Measurements from ENCODE around the gene MICU2. TPM values are rescaled to one million over a fixed set of nuclear protein-coding genes. Genes with fewer than 3 reads are reported as not detected.

Gene MICU2
- total RNA-seq, 1 donor from 2014 or later = 41.6 TPM

DNA sequence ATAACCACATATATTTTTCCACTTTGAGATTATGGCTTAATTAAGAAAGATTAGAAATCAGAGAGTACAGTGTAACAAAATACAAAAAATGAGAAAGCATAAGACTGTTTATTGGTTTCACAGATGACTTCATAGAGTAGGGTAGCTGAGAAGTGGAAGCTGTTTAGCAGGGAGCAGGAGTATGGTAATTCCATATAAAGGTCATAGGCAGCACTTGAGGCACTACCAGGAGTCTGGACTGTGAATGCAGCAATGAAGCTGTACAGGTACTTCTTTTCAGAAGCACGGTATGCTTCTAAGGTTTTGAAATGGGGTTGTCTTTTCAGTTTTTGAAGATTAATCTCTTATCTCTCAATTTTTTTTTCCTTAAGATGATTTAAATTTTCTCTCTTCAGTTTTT lies 69.2 kb downstream of the MICU2 start:
- no peak for DNase-seq (ENCODE audit: low spot score in 2 of 2, unreplicated experiment in 2 of 2)
- TF ChIP-seq, protein P1, sequence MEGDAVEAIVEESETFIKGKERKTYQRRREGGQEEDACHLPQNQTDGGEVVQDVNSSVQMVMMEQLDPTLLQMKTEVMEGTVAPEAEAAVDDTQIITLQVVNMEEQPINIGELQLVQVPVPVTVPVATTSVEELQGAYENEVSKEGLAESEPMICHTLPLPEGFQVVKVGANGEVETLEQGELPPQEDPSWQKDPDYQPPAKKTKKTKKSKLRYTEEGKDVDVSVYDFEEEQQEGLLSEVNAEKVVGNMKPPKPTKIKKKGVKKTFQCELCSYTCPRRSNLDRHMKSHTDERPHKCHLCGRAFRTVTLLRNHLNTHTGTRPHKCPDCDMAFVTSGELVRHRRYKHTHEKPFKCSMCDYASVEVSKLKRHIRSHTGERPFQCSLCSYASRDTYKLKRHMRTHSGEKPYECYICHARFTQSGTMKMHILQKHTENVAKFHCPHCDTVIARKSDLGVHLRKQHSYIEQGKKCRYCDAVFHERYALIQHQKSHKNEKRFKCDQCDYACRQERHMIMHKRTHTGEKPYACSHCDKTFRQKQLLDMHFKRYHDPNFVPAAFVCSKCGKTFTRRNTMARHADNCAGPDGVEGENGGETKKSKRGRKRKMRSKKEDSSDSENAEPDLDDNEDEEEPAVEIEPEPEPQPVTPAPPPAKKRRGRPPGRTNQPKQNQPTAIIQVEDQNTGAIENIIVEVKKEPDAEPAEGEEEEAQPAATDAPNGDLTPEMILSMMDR (IDR thresholded peaks at IDR 0.05; ENCODE audit: unreplicated experiment) = no peak
- Mint-ChIP-seq H3K4me3 (no peak overlapping the region), H3K27me3 (ENCODE audit: low read depth) (no peaks in the 10 kb centered on the region), H3K27ac (no peak overlapping the region), H3K36me3 (peaks cover 17% of the 10 kb centered on the region), H3K4me1 (peaks cover 8% of the 10 kb centered on the region), H3K9me3 (no peaks in the 10 kb centered on the region)

DNA sequence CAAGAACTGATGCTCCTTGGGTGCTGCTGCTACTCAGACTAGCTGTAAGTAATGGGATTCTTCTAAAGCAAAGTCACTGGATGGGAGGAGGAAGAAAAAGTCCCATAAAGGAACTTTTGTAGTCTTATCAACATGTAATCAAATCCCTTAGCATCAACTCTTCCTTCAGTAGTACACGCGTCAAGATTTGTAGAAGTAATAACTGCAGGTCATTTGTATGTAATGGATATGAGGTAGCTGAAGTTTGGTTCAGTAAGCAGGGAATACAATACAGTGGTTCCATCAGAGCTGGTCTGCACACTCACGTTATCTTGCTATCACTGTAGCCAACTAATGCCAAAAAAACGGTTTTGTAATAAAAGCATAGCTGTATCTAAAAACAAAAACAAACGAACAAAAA lies 72.5 kb downstream of the MICU2 start:
- H3K9me3 Mint-ChIP-seq = no peaks in the 10 kb centered on the region
- TF ChIP-seq, protein P1 (IDR thresholded peaks at IDR 0.05; ENCODE audit: unreplicated experiment) = no peak
- no peak overlapping the region for H3K4me3 Mint-ChIP-seq
- DNase-seq (ENCODE audit: low spot score in 2 of 2, unreplicated experiment in 2 of 2) = no peak
- H3K36me3 Mint-ChIP-seq = peaks cover 5% of the 10 kb centered on the region
- H3K4me1 Mint-ChIP-seq = peaks cover 17% of the 10 kb centered on the region
- H3K27ac Mint-ChIP-seq = no peak overlapping the region
- no peaks in the 10 kb centered on the region for H3K27me3 Mint-ChIP-seq (ENCODE audit: low read depth)

- Mint-ChIP-seq H3K27me3 (ENCODE audit: low read depth) (no peaks in the 10 kb centered on the region), H3K4me1 (peaks cover 21% of the 10 kb centered on the region), H3K27ac (no peak overlapping the region), H3K4me3 (no peak overlapping the region), H3K9me3 (no peaks in the 10 kb centered on the region), H3K36me3 (peaks cover 5% of the 10 kb centered on the region)
- TF ChIP-seq, protein P1 (IDR thresholded peaks at IDR 0.05; ENCODE audit: unreplicated experiment) = no peak
- no peak for DNase-seq (ENCODE audit: low spot score in 2 of 2, unreplicated experiment in 2 of 2)
These were observed 73.3 kb downstream of the MICU2 start for GRCh38 chr13:21530656-21531055.

GRCh38 chr13:21529146-21529893 lies 74.7 kb downstream of the MICU2 start:
- TF ChIP-seq, protein P1 (IDR thresholded peaks at IDR 0.05; ENCODE audit: unreplicated experiment) = no peak
- Mint-ChIP-seq H3K4me3 (no peak overlapping the region), H3K27me3 (ENCODE audit: low read depth) (no peaks in the 10 kb centered on the region), H3K4me1 (peaks cover 21% of the 10 kb centered on the region), H3K27ac (no peak overlapping the region), H3K9me3 (no peaks in the 10 kb centered on the region), H3K36me3 (peaks cover 8% of the 10 kb centered on the region)
- DNase-seq (ENCODE audit: low spot score in 2 of 2, unreplicated experiment in 2 of 2) = no peak

- Mint-ChIP-seq H3K4me3 (no peak overlapping the region), H3K9me3 (no peaks in the 10 kb centered on the region), H3K36me3 (peaks cover 8% of the 10 kb centered on the region), H3K4me1 (peaks cover 21% of the 10 kb centered on the region), H3K27me3 (ENCODE audit: low read depth) (no peaks in the 10 kb centered on the region), H3K27ac (no peak overlapping the region)
- TF ChIP-seq, protein P1 (IDR thresholded peaks at IDR 0.05; ENCODE audit: unreplicated experiment) = no peak
- DNase-seq (ENCODE audit: low spot score in 2 of 2, unreplicated experiment in 2 of 2) = no peak
These were observed 75.4 kb downstream of the MICU2 start for GRCh38 chr13:21528616-21529015.
